GM21515 (cell line): Measurements from ENCODE around the gene TGFB2.

Source experiments
- ATAC-seq: cut with Tn5 transposase; IDR thresholded peaks from one replicate; pipeline ENCODE4 v1.9.1; 2021; ENCODE audit not compliant: unreplicated experiment

The TGFB2 gene

GRCh38 chr1:218330043-218330623 is 15.0 kb upstream of the TGFB2 start:
- peak; percentile 70 for ATAC-seq

DNA sequence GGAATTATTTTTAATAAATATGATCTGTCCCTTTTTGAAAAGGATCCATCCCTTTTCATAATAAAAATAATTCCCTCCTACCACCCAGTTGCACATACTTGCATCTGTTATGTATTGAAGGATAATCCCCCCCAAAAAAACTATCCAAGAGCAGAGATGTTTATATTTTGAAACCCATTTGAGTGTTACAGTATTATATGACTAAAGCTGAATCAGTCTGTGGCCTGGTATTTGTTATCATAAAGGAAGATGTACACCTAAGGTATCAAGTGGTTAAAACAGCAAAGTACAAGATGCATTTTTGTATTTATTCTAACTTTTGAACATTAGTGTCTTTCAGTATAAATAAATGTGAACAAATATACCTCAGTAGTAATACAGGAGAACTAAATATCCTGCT is 12.7 kb upstream of the TGFB2 start:
- no peak for ATAC-seq

DNA sequence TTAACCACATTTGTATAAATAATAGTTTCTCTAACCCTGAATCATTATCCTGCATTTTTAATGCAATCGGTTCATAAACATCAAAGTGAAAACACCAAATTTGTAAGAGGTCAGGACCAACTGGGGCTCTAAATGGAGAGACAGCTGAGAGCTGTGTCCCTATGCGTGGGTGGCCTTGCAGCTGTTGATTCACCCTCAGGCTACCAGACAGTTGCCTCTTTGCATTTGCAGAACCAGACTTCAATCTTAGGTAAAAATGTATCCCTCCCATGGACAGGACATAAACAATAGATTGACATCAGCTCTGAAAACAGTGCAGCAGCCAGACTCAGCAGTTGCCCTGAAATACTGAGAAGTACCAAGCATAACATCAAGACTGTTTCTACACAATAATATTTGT is 8.8 kb upstream of the TGFB2 start:
- ATAC-seq, result no peak

- ATAC-seq, result peak; percentile 57
Measured at GRCh38 chr1:218339267-218339831, 5.8 kb upstream of the TGFB2 start.

GRCh38 chr1:218341325-218341724 is 3.8 kb upstream of the TGFB2 start:
- no peak for ATAC-seq

DNA sequence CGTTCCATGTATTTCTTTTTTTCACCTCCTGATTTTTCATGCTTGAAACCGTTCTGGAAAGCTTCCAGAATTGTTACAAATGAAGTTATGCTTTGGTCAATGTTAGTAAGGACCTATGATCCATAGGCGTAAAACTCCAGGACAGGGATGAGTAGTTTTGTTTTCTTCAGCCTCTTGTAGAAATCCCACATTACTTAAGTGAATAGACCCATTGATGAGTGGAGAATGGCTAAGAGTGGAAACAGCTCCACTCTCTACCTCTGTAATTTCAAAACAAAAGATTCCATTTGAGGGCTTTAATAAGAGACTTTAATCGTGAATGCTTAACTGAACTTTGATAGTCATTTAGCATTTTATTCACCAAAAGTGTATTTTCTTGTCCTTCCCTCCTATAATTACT is 3.0 kb upstream of the TGFB2 start:
- no peak for ATAC-seq

- peak; percentile 71 for ATAC-seq
Measured at GRCh38 chr1:218345673-218346390, 696 bp downstream of the TGFB2 start.

- ATAC-seq, result no peak
Measured at GRCh38 chr1:218346391-218347204, 1.5 kb downstream of the TGFB2 start.

- no peak for ATAC-seq
Measured at GRCh38 chr1:218347336-218347722, 2.2 kb downstream of the TGFB2 start.

GRCh38 chr1:218347723-218348627 is 2.8 kb downstream of the TGFB2 start:
- ATAC-seq, result no peak

DNA sequence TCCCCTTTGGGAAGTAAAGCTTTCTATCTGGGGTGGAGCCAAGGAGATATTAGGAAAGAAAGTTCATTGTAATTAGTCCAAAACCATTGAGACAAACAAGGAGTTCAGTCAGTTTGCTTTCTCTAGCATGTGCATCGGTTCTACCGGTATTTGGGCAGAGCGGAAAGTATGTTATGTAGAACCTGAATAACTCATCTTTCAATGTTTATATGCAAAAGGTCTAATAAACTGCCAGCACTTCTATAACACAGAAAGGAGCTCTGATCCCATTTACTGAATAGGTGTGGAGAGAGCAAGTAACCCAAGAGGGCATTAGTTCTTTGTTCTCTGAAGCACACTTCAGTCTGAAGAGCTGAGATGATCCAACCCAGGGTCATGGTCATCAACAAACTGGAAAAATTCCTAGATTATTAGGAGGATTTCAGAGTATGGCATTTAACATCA is 3.5 kb downstream of the TGFB2 start:
- ATAC-seq, result no peak

DNA sequence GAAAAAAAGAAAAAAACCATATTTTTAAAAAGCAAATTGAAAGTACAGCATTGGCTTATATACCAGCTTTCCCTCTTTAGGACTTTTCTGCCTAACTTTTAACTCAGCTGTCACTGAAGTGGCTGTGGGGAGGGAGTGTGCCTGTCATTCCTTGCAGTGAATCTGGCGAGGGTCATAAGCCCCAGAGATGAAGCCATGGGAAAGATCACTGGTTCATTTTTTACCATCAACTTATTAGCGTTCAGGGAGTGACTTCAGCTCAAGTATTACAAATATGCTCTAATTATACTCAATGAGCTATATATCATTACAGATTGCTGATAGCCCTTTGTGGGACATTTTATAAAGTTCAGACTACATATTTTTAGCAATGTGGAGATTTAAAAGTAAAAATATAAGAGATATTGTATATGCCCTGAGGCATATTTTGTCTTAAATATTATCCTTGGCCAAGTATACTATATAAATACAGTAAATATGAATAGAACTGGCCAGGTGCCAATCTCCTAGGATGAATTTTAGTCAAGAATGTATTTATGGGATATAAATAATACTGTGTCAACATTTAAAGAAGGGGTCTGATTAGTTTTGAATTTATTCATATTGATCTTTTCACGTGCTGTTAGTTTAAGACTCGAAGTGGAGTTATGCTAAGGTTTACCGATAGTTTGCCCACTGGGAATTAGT is 4.4 kb downstream of the TGFB2 start:
- no peak for ATAC-seq

- ATAC-seq, result no peak
Measured at GRCh38 chr1:218350035-218350525, 4.9 kb downstream of the TGFB2 start.

DNA sequence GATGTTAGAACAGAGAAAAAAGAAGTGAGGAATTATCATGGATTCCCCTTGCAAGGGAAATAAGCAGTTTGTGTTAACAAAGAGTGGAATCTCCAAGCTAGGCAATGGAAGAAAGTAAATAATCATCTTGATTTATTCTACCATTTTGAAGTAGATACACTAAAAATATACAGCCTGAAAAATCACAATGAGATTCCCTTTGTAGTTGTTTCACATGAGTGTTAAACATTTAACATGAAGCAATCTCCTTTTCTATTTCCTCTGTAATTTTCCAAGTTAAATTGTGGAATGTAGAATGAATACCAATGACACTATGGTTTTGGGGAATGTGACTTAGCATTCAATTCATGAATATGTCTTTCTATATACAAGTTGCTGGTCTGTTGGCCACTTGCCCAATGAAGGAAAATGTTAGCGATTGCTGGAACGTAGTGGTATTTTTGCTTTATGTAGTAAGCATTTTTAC is 5.7 kb downstream of the TGFB2 start:
- ATAC-seq, result no peak

DNA sequence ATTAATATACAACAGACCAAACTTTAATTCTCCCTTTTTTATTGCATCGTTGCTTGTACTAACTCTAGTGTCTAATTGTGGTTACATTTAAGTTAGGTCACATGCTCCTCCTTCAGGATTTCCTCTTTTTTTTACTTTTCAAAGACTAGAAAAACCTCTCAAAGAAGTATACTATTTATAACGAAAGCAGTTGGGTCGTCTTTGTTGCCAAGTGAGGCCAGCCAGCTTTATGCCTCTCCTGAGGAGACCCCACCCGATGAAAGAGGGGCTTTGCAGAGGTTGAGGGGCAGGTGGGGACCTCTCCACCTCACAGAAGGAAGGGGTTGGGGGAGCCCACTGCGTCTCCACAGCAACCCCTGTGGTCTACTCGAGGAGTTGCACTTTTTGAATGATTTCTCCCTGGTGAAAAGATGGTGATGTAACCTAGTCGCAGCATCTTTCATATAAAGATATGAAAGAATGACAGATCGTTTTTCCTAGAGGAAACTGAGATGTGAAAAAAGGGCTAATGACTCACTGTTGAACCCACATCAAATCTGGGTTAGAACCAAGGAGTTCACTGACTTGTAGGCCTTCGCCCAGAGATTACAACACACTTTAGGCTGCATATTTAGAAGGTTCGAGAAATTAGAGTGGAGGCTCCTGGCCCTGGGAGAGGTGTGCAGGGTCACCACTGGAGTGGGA is 6.4 kb downstream of the TGFB2 start:
- peak; percentile 74 for ATAC-seq

DNA sequence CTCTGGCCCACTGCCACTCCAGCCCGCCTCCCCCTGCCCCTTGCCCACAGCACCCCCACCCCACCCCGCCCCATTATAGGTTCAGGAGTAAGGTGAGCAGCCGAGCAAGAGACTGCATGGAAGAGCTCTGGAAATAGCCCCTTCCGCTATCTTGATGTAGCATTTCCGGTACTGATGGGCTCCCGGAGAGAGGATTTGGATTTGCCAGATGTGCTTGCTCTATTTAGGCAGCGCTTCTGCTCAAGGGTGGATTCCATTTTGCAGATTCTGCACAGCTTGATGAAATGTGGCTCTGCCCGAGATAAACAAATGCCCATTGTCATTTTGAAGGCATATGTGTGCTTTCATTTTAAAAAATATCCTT is 6.9 kb downstream of the TGFB2 start:
- no peak for ATAC-seq

GRCh38 chr1:218353656-218354055 is 8.5 kb downstream of the TGFB2 start:
- ATAC-seq, result no peak

DNA sequence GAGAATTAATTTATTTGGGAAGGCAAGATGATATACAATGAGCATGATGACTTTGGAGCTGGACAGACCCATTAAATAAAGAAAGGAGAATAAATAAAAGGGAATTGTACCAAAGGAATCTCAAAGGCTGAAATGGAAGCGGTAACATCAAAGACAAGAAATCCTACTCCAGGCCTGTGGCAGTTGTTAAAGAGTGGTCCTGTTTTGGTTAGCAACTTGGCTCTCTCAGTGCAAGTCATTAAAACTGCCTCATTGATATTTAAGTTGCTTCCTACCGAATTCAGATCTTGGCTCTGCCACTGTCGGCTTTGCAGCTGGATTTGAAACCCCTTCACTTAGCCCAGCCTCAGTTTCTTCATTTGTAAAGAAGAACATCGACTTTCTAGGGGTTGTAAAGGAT is 10.1 kb downstream of the TGFB2 start:
- ATAC-seq, result no peak

DNA sequence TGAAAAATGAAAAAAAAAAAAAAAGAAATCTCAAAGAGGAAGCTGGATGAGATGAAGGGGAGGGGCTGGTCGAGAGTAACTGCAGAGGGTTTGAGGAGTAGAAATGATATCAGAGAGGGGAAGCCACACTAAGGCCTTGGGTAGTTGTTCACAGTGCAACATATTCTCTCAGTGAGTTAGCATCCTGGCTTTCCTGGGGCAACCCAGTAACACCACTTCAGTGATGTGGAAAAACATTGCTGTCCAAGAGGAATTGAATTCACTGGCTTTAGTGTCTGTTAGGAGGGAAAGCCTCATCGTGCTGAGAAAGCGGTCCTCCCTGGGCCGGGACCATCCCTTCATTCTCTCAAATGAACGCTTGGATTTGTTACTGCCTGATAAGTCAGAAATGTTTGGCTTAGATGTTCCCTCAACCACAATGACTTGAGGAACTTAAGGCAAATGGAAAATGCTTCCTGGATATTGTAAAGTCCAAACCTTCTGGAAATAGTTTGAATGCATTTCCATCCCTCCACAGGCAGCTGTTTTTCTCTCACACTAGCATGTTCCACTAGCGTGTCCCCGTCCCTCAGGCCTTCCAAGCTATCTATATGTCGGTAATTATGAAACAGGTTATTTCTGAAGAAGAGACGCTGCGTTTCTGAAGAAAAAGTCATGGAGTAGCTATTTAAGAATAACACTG is 12.2 kb downstream of the TGFB2 start:
- no peak for ATAC-seq
